Fibroblast of skin of right quadriceps (primary cell): ENCODE measurements around the gene IFNG.
A peak's percentile ranks its signal among the peaks of the same experiment; 100 is the strongest.

Source experiments
- DNase-seq: peaks from one replicate; pipeline ENCODE4 v3.0.0-alpha.2; 2013

IFNG gene

DNA sequence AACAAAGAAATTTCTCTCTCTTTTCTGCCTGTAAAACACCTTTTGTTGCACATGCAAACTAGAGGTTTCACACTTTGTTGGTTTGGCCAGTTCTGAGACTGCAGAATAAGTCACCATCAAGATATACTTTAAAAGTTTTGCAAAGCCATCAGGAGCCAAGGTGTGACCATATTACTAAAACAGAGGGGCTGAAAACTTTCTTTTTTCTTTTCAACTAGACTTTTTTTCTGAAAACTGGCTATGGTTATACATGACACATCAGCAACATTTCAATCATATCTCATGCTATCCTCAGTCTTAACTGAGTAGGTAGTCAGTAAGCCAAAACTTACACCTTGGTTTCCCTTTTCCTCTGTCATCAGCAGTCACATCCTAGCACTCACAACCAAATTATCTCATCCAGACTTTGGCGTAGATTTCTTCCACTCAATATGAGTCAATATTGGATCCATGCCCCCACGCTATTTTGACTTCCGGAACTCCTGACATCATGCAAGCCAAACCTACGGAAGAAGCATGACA, 4.1 kb upstream of the IFNG start:
- DNase-seq = no peak

DNA sequence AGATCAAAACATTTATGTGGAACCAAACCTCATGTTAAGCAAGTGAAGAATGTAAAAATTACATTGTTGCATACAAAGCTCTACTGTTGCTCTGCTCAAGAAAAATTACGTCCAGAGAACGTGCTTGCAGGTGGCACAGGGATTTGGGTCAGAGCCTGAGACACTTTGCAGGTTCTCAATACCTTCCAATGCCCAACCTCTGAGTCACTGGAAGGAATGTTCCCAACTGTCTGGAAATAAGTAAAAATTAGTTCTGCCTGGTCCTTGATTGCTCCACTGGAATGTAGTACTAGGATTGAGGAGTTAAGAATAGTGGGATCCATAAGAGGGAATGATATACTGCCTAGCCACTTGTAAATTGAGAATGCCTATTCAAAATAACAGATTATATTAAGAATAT, 2.8 kb upstream of the IFNG start:
- DNase-seq = no peak

DNA sequence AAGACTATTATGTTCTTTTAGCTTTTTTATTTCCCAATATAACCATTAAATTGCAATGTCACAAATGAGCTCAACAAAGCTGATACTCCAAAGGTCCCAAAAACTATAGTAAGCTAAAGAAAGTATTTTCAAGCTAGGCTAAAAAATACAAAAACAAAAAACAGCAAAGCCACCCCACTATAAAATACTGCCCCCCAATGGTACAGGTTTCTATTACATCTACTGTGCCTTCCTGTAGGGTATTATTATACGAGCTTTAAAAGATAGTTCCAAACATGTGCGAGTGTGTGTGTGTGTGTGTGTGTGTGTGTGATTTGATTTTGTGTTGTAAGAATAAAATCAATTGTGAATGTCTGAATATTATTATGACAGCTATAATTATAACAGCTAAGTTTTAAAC, 1.1 kb downstream of the IFNG start:
- peak; percentile 4 for DNase-seq

DNA sequence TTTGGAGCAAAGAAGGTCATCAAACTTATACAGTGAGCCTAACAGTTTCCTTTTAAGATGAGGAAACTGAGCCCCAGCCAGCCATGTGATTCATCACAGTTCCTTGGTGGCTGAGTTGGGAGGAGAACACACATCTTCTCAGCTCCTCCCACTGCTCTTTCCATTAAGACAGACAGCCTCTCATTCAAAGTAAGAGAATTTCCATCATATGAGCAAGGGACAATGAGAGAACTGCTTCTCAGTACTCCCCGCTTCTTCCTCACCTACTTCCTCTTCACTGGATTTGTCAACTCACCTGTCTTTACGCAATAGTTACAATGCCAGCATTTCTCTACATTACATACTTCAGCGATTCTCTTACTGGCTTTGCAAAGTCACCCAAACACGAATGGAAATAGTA, 2.2 kb downstream of the IFNG start:
- no peak for DNase-seq

DNA sequence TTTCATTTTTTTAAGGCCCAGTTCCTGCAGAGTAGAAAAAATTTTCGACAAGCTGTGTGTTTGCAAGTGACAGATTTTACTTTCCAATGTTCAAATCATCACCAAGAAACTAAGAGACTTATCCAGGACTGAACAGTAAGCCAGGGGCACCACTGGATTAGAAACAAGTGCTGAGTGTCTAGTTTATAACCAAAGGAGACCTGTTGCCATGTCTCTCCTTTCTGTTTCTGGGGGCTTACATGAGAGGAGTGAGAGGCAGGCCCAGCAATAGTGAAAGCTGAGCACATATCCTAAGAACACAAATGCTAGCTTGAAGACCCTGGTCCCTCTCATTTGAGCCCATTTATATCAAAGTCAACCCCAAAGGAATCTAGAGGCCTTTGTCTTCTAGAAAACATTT, 2.9 kb downstream of the IFNG start:
- DNase-seq = no peak

DNA sequence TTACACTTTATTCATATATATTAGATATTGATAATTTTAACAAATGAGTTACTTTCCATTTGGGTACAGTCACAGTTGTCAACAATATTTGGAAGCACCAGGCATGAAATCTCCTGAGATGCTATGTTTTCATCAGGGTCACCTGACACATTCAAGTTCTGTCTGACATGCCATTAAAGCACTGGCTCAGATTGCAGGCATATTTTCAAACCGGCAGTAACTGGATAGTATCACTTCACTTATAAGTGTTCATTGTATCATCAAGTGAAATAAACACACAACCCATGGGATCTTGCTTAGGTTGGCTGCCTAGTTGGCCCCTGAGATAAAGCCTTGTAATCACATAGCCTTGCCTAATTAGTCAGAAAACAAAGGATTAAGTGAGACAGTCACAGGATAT, 4.8 kb downstream of the IFNG start:
- DNase-seq = no peak

DNA sequence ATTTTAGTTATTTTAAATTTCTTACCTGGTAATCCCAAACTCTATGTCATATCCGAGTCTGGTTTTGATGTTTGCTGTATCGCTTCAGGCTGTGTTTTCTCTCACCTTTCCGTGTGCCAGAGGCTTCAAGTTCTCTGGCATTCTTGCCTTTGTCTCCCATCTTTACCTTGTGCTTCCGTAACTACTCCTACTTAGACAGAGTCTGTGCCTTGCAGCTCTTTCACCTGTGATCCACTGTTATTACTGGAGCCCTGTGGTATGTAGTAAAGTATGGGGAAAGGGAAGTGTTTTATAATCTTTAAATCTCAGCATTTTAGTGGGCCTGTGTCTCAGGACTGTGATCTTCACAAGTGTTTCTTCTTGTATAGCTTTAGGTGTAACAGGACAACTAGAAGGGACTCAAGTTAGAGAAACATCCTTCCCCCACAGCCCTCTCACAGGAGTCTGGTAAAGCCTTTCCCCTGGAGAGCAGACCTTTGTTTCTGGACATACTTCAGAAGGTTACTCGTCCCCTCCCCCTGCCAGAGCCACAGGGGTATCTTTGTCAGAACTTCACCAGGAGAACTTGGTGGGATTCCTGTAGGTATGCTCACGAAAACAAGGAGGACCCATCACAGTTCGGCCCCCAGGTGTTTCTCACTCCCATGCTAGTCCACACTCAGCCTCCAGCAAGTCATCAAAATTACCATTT, 11.1 kb downstream of the IFNG start:
- DNase-seq = no peak

DNA sequence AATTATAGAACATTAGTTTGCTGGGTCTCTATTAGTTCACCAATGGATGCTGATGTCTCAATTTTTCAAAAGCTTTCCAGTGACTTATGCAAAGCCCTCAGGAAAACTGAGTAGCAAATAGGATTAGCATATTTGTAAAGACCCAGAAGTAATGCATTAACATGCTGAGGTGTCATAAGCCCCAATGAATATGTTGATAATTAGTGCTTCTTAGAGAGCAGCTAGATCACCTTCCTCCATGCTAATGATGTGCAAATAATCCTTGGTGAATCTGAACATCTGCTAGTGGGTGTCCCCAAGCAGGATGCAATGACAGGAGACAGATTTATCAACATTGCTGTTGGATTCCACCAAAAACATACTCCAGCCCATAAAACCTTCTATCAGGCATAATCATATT, 19.0 kb downstream of the IFNG start:
- DNase-seq = no peak

DNA sequence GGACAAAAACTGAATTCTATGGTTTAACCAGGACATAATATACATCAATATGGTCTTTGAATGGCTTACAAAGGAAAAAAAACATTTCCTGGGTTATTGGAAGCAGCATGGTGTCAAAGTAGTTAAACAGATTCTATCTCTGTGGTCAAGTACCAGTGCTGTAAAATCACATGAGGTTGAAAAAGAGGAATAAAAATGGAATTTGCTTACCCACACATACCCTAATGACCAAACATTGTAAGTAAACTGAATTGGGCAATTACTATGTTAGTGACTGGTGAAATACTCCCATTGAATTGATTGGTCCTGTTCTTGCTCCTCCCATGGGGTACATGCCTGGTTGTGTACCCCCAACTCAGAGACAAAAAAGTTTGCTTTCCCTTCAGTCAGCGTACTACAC, 19.6 kb downstream of the IFNG start:
- no peak for DNase-seq

DNA sequence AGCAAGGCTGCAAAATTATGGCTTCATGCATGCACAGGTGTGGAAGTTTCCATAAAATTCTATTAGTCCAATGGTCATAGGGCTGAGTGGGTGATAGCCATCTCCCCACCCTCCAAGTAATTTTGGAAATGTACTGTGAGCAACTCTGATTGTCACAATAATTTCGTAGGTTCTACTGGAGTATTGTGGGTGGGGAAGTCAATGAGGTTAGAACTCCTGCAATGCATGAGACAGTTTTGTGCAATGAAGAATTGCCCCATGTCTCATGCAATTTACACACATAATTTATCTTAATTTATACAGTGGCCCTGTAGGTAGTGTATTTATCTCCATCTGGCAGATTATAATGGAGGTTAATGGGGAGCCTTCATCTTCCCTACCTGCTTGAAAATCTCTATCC, 20.5 kb downstream of the IFNG start:
- no peak for DNase-seq

DNA sequence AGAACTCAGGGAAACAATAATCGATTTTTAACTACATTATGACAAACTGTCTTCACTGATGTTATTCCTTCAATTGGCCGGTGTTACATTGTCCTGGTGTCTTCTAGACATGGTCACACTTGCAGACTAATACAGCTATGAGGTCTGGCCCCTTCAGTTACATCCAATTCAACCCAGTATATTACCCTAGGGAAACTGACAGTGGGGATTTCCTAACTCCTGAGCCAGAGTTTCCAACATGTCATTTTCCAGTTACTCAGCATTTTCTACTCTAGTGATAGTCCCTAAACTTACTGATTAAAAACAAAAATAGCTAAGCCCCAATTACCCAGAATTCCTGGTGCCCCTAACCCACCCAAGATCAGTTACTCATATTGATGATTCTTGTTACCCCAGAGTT, 21.1 kb downstream of the IFNG start:
- DNase-seq = no peak

DNA sequence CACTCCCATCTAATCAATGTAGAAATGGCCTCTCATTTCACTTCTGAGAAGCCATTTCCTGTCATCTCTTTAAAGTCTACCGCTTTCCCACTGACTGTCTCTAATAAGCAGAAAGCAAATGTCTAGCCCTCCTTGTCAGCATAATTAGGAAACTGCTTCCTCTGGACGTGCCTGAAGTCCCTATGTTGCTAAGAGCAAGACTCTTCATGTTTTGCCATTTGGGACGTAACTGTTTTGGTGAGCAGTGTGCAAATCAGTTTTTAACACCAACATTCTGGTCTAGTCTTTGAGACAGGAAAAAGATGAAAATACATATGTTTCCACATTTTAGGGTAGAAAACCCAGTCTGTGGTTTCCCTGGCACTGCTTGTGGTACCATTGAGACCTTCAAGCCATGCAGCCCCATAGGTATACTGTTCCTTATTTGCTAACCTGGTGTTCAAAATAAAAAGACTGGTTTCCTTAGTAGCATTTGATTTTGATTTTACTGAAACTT, 22.2 kb downstream of the IFNG start:
- no peak for DNase-seq

DNA sequence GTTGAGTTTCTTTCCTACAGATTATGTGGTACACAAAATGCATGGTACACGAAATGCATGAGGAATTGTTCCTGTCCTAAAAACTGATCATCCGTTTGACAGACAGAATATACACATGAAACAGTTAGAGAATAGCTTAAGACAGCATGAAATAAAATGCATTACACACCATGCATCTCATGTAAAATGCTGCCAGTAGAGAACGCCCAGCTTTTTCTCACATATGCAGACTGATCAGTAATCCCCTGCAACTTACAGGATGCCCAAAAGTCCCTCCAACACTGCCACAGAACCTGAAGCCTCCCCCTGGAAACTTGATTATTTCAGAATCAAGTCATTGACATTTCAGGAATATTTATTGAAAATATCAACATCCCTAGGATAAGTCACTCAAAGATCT, 24.0 kb downstream of the IFNG start:
- DNase-seq = no peak

DNA sequence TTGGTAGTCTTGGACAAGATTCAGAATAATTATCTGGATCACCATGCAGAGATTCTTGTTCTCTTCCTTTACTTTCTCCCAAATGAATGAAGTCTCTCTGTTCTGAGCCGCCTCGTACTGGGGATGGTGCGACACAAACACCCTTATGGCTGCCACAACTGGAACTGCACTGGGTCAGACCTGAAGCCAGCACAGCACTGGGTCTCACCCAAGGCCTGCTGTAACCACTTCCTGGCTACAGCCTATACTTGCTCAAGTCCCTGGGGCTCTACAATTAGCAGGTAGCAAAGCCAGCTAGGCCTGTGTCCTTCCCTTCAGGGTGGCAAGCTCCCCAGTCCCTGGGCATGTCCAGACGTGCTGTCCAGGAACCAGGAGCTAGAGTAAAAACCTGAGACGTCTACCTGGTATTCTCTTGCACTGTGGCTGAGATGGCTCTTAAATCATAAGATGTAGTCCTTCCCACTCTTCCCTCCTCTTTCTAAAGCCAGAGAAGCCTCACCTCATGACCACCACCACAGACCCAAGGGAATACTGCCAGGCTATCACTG, 27.6 kb downstream of the IFNG start:
- no peak for DNase-seq

DNA sequence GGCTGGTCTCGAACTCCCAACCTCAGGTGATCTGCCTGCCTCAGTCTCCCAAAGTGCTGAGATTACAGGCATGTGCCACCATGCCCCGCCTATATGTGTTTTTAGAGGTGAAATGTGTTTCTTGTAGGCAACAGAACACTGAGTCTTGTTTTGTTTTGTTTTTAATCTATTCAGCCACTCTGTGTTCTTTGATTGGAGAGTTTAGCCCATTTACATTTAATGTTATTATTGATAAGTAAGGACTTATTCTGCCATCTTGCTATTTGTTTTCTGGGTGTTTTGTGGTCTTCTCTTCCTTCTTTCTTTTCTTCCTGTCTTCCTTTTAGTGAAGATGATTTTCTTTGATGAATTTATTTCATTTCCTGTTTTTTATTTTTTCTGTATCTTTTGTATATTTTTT, 29.6 kb downstream of the IFNG start:
- DNase-seq = no peak

DNA sequence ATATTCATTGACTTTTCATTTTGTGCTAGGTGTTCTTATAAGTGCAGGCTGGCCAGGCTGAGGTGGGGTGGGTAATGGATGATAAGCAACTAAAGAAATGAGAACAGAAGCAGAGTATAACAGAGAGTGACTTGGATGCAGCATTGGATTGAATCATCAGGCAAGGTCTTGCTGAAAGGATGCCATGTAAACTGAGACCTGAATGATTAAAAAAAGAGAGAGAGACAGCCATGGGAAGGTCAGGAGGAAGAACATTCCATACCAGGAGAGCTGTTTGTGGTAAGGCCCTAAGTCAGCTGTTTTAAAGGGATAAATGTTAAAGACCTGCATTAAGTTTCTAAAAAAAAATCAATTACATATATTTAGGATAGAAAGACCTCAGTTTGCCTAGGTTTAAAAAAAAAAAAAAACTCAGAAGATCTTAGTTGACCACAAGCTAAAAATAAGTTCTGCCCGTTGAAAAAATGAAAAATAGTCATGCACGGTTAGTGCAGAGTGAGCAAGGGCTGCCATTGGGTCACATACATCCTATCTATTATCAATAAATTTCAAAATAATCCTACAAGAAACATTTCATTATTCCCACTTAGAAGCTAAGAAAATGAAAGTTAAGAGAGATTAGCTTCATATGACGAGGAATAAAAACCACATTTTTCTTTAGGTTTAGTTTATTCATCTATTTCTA, 37.2 kb downstream of the IFNG start:
- peak; percentile 16 for DNase-seq

DNA sequence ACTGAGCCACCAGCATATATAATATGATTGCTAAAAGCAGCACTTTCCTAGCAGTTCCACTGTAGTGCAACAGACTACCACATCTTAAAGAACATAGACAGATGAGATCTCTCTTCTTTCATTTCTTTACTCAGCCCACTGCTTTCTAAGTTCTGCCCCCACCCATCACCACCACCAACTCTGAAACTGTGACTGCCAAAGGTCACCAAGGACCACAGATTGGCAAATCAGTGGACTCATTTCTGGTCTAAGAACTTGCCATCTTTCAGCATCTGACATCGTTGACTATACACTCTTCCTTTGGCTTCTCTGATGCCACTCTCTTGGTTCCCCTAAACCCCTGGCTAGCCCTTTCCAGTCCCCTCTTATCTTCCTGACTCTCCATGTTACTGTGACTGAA, 38.4 kb downstream of the IFNG start:
- DNase-seq = no peak

DNA sequence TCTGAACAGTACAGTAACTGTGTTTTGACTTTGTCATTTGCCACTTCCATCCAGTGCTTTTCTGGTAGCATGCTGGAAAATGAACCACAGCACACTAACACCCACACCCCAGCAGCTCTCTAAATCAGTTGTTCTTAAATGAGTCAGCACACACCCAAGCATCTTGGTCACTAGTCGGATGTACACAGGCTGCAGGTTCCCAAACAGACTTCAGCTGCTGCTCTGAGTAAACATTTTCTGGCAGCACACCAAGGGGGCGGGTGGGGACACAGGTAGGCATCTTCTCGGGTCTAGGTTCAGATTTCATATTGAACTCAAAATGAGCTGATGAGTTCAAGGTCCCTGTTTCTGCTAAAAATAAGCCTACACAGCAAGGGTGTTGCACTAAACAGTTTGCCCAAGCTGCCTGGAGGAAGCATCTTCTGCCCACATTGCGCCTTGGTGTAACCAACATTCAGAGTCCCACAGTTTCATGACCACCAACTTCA, 39.8 kb downstream of the IFNG start:
- DNase-seq = no peak

DNA sequence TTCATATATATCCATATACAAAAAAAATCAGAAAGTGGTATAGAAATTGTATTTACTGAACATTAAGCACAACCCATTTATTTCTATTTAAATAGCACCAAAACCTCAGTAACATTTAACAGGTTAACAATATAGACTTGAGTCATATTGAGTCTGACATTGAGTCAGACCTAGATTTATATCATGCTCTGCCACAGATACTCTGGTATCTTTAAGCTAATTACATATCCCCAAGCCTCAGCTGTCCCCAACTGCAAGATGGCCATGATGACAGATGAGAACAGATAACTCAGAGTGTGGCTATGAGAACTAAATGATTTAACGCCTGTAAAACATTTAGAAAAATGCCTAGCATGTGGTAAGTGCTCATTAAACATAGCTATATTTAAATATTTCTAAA, 40.3 kb downstream of the IFNG start:
- no peak for DNase-seq

DNA sequence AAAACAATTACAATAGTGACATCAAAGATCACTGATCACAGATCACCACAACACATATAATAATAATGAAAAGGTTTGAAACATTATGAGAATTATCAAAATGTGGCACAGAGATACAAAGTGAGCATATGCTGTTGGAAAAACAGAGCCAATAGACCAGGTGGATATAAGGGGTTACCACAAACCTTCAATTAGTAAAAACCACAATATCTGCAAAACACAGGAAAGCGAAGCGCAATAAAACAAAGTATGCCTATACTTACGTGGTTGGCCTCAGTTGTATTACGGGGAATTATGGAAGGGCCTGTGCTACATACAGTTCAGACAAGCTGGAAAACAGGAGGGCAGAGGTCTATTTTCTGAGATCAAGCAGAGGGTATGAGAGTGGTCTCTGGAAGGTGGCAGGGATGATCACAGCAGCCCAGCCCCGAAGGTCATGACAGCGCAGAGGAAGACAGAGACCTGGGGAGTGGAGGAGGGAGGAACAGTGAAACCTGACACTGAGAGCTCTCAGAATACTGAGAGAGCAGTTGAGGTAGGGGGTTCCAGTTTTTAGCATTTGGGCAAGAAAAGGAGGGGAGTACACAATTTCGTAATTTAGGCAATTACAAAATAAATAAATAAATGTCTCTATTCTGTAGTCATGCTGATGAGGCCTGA, 41.3 kb downstream of the IFNG start:
- no peak for DNase-seq

DNA sequence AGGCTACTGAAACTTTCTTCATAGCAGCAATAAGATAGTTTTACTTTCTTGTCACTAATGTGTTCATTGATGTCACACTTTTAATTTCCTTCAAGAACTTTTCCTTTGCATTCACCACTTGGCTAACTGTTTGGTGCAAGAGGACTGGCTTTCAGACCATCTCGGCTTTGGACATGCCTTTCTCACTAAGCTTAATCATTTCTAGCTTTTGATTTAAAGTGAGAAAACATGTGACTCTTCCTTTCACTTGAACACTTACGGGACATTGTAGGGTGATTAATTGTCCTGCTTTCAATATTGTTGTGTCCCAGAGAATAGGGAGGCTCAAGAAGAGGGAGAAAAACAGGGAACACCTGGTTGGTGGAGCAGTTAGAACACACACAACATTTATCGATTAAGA, 41.9 kb downstream of the IFNG start:
- no peak for DNase-seq

DNA sequence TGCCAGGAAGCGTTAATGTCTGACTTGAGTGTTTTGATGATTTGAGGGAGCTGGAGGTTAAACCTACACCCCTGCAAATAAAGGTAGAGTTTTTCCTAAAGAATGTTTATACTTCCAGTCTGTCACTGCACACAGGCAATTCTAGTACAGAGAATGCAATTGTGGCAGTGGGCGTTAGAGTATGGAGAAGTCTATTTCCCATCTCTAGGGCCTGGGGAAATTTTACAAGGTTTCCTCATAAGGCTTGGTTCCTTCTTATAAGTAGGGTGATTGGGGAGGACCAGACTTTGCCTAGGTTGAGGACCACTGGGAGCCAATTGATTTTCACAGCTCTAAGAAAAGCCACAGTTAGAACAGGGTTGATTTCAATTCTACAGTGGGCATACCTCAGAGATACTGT, 44.3 kb downstream of the IFNG start:
- no peak for DNase-seq

DNA sequence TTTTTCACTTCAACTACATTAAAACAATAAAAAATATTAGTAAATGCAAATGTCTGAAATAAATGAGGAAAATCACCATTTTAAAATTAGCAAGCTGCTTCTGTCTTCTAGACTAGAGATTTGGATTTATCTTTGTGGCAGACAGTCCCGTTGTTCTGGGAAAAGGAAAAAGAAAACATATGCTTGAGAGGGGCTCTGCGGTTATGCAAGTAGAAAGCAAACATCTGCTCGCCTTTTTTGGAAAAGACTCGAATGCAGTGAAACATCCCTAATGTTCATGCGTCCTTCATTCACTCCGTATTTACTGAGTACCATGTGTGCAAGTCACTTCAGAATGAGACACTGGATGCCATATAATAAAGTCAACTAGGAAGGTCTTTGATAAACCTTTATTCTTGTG, 44.9 kb downstream of the IFNG start:
- no peak for DNase-seq

DNA sequence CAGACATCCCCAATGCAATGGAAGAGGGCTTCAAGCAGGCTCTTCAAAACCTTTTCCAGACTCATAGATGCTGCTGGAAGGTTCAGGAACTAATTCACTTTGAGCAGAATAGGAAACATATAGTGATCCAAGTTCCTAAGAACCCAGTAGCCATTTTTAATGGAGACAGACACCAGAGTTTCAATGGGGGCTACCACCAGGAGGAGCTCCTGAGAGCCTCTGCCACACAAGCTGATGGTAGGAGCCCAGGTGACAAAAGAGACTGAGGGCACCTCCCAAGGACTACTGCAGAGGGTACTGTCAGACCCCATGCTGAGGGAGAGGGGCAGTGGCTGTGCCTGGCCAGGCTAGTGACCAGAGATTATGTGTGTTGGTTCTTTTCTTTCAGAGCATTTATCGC, 45.9 kb downstream of the IFNG start:
- DNase-seq = no peak
